Stomach (tissue), 4 donors: ENCODE measurements around the gene COL6A5.

Experiments used
- CTCF ChIP-seq, 7 experiments: fragments of 450-650 bp in 4 of 7; fragments of 200-600 bp in 3 of 7; sonication (generic) in 3 of 7; IDR thresholded peaks; one replicate each; pipeline ENCODE4 v1.5.1; 2016 to 2019; ENCODE audit warnings: antibody characterized with exemption in 7 of 7, control low read depth in 2 of 7, mild to moderate bottlenecking in 1 of 7
- POLR2A ChIP-seq, 4 donors: fragments of 450-650 bp; IDR thresholded peaks; one replicate each; pipeline ENCODE4 v1.6.1; 2016; ENCODE audit warnings: antibody characterized with exemption in 4 of 4, control low read depth in 2 of 4, mild to moderate bottlenecking in 1 of 4, moderate library complexity in 1 of 4

GRCh38 chr3:130515755-130516154, 170.3 kb downstream of the COL6A5 start:
- no peak for TF ChIP-seq CTCF (IDR thresholded peaks at IDR 0.05)
- TF ChIP-seq POLR2A (IDR thresholded peaks at IDR 0.05), result no peak
